Karpas-422 (cell line): ENCODE results near the gene LMO1. TPM values are rescaled to one million over a fixed set of nuclear protein-coding genes. Genes with fewer than 3 reads are reported as not detected.

ENCODE experiments used
- DNase-seq: peaks from one replicate; pipeline ENCODE4 v3.0.0-alpha.2; 2015
- H2AFZ ChIP-seq: fragments of 200-600 bp; sonication (generic); 2 replicates; pipeline ENCODE4 v1.6.1; 2014; ENCODE audit warnings: antibody characterized with exemption, low read length, mixed read lengths
- H3K27ac ChIP-seq: fragments of 200-600 bp; sonication (generic); 2 replicates; pipeline ENCODE4 v1.5.1; 2014; ENCODE audit warnings: mild to moderate bottlenecking, low read length, moderate library complexity
- H3K27me3 ChIP-seq: fragments of 200-600 bp; sonication (generic); 2 replicates; pipeline ENCODE4 v1.6.1; 2014; ENCODE audit warnings: low read length, mixed read lengths
- H3K36me3 ChIP-seq: fragments of 200-600 bp; sonication (generic); 2 replicates; pipeline ENCODE4 v1.6.1; 2014; ENCODE audit warnings: low read length, mixed read lengths; ENCODE audit not compliant: insufficient read depth
- H3K4me1 ChIP-seq: fragments of 200-600 bp; sonication (generic); 2 replicates; pipeline ENCODE4 v1.6.1; 2014; ENCODE audit warnings: mild to moderate bottlenecking, low read length, mixed read lengths
- H3K4me2 ChIP-seq: fragments of 200-600 bp; sonication (generic); 2 replicates; pipeline ENCODE4 v1.6.1; 2014; ENCODE audit warnings: low read length, low read depth, mild to moderate bottlenecking; ENCODE audit not compliant: poor library complexity, severe bottlenecking
- H3K4me3 ChIP-seq: fragments of 200-600 bp; sonication (generic); 2 replicates; pipeline ENCODE4 v1.5.1; 2014; ENCODE audit warnings: mild to moderate bottlenecking, antibody characterized with exemption, low read length, mixed read lengths
- H3K79me2 ChIP-seq: fragments of 200-600 bp; sonication (generic); 2 replicates; pipeline ENCODE4 v1.6.1; 2014; ENCODE audit warnings: mild to moderate bottlenecking, low read length, mixed read lengths
- H3K9ac ChIP-seq: fragments of 200-600 bp; sonication (generic); 2 replicates; pipeline ENCODE4 v1.6.0; 2014; ENCODE audit warnings: low read length
- H3K9me2 ChIP-seq: fragments of 200-600 bp; sonication (generic), shearing (Covaris generic); replicated peaks from 2 replicates; pipeline ENCODE4 v1.6.0; 2014; ENCODE audit warnings: mild to moderate bottlenecking, low read length, moderate library complexity; ENCODE audit not compliant: insufficient read depth
- H3K9me3 ChIP-seq: fragments of 300-700, 200-600 bp; sonication (generic); 2 replicates; pipeline ENCODE4 v1.6.1; 2014; ENCODE audit warnings: low read length, mixed read lengths
- H4K20me1 ChIP-seq: fragments of 200-600 bp; sonication (generic); 2 replicates; pipeline ENCODE4 v1.6.1; 2014; ENCODE audit warnings: mild to moderate bottlenecking, antibody characterized with exemption, low read length, low read depth; ENCODE audit not compliant: insufficient read depth
- total RNA-seq: library from RNA; depleted of rRNA; stranded (reverse); fragments of >200 nt; shearing (Covaris generic); gene quantifications from 2 replicates; pipeline ENCODE4 v1.2.3, GENCODE V29; 2014; ENCODE audit warnings: low replicate concordance

The LMO1 gene
- total RNA-seq, 1 experiment from 2014 or later, result not detected

DNA sequence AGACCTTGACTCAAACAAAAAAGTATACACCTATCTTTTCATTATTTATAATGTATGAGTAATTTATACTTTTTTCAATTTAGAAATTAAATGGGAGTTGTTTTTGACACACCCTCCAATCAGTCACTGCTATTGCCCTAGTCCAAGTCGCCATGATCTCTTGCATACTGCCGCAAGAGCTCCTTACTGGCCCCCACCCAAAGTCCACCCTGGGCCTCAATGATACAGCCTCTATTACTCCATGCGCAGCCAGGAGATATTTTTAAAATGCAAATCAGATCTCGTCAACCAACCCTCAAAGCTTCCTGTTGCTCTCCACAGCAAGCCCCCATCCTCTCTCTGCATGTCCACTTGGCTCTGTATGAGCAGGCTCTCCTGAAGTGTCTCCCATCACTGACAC is 12.8 kb upstream of the LMO1 start:
- H3K4me1 ChIP-seq, result no peaks in the 10 kb centered on the region

GRCh38 chr11:8273287-8273686 is 9.6 kb upstream of the LMO1 start:
- Histone ChIP-seq H2AFZ (no peak overlapping the region), H3K4me2 (no peak overlapping the region), H3K79me2 (no peaks in the 10 kb centered on the region), H3K9me2 (no peaks in the 10 kb centered on the region), H3K4me1 (no peaks in the 10 kb centered on the region), H3K4me3 (no peak overlapping the region), H4K20me1 (no peaks in the 10 kb centered on the region), H3K36me3 (no peaks in the 10 kb centered on the region), H3K9me3 (no peaks in the 10 kb centered on the region), H3K9ac (no peak overlapping the region), H3K27ac (no peak overlapping the region), H3K27me3 (no peaks in the 10 kb centered on the region)
- DNase-seq, result no peak

More for the DNA sequence above, 12.8 kb upstream of the LMO1 start:
- no peak overlapping the region for H3K4me2 ChIP-seq
- H3K9me3 ChIP-seq, result no peaks in the 10 kb centered on the region
- no peaks in the 10 kb centered on the region for H3K36me3 ChIP-seq
- H3K9me2 ChIP-seq, result no peaks in the 10 kb centered on the region
- no peak overlapping the region for H3K4me3 ChIP-seq
- no peak overlapping the region for H3K27ac ChIP-seq
- H3K27me3 ChIP-seq, result no peaks in the 10 kb centered on the region
- no peak for DNase-seq
- no peak overlapping the region for H2AFZ ChIP-seq
- no peaks in the 10 kb centered on the region for H3K79me2 ChIP-seq
- H3K9ac ChIP-seq, result no peak overlapping the region
- no peaks in the 10 kb centered on the region for H4K20me1 ChIP-seq

- no peaks in the 10 kb centered on the region for H3K27me3 ChIP-seq
- H3K4me2 ChIP-seq, result no peak overlapping the region
- H3K27ac ChIP-seq, result no peak overlapping the region
- no peak for DNase-seq
- no peaks in the 10 kb centered on the region for H3K9me3 ChIP-seq
- no peaks in the 10 kb centered on the region for H3K79me2 ChIP-seq
- H3K36me3 ChIP-seq, result no peaks in the 10 kb centered on the region
- H3K9me2 ChIP-seq, result no peaks in the 10 kb centered on the region
- H3K4me1 ChIP-seq, result no peaks in the 10 kb centered on the region
- H2AFZ ChIP-seq, result no peak overlapping the region
- no peak overlapping the region for H3K4me3 ChIP-seq
- H3K9ac ChIP-seq, result no peak overlapping the region
- no peaks in the 10 kb centered on the region for H4K20me1 ChIP-seq
These were observed 7.6 kb upstream of the LMO1 start for GRCh38 chr11:8271106-8271886.

DNA sequence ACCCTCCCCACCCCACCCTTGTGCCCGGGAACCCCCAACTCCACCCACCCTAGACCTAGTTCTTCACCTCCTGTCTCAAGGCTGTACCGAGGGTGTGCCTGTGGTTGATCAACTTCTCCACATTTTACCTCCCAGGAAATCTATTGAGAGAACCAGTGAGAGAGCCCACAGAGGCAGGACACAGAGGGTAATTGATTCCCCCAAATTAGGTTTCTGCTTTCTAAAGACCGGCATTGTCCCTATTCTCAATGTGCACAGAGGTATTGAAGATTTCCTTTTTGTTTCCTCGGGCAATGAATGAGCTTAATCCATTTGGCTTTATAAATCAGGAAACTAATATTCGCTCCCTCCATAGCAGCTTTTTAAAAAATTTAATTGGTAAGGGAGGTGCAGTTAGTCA is 6.0 kb upstream of the LMO1 start:
- Histone ChIP-seq H3K4me1 (no peaks in the 10 kb centered on the region), H4K20me1 (no peaks in the 10 kb centered on the region), H3K9me2 (no peaks in the 10 kb centered on the region), H2AFZ (no peak overlapping the region), H3K4me3 (no peak overlapping the region), H3K9ac (no peak overlapping the region), H3K79me2 (no peaks in the 10 kb centered on the region), H3K36me3 (no peaks in the 10 kb centered on the region), H3K27ac (no peak overlapping the region), H3K27me3 (no peaks in the 10 kb centered on the region), H3K9me3 (no peaks in the 10 kb centered on the region), H3K4me2 (no peak overlapping the region)
- DNase-seq, result no peak

GRCh38 chr11:8268530-8269400 is 5.1 kb upstream of the LMO1 start:
- Histone ChIP-seq H3K27me3 (no peaks in the 10 kb centered on the region), H3K4me1 (no peaks in the 10 kb centered on the region)

GRCh38 chr11:8267831-8268529 is 4.3 kb upstream of the LMO1 start:
- no peak for DNase-seq
- H3K4me3 ChIP-seq, result no peak overlapping the region
- H3K79me2 ChIP-seq, result no peaks in the 10 kb centered on the region
- H3K9me3 ChIP-seq, result no peaks in the 10 kb centered on the region
- no peak overlapping the region for H3K27ac ChIP-seq
- H3K4me1 ChIP-seq, result no peaks in the 10 kb centered on the region
- no peaks in the 10 kb centered on the region for H3K27me3 ChIP-seq
- H3K9me2 ChIP-seq, result no peaks in the 10 kb centered on the region
- no peaks in the 10 kb centered on the region for H3K36me3 ChIP-seq
- no peaks in the 10 kb centered on the region for H4K20me1 ChIP-seq
- no peak overlapping the region for H2AFZ ChIP-seq
- H3K9ac ChIP-seq, result no peak overlapping the region
- H3K4me2 ChIP-seq, result no peak overlapping the region

More at GRCh38 chr11:8268530-8269400, 5.1 kb upstream of the LMO1 start:
- Histone ChIP-seq H3K4me2 (no peak overlapping the region), H3K36me3 (no peaks in the 10 kb centered on the region), H3K9me2 (no peaks in the 10 kb centered on the region), H3K27ac (no peak overlapping the region), H3K79me2 (no peaks in the 10 kb centered on the region), H4K20me1 (no peaks in the 10 kb centered on the region), H3K4me3 (no peak overlapping the region), H3K9ac (no peak overlapping the region), H2AFZ (no peak overlapping the region), H3K9me3 (no peaks in the 10 kb centered on the region)
- no peak for DNase-seq

DNA sequence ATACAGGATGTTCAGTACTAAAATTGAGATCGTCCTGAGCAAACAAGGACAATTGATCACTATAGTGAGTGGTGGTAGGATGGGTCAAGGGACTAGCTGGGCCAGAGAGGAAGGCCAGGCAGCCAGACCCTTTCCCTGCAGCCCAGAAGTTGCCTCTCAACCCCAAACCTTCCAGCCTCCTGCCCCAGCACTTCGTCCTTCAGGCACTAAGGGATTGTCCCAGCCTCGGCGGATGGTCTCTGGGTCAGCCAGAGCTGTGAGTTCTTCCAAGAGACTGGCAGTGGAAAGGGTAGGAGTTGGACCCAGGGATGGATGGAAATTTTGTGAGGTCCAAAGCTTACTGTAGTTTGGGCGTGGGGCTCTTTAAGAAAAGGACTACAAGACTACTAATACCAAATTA is 3.6 kb upstream of the LMO1 start:
- Histone ChIP-seq H3K27me3 (no peaks in the 10 kb centered on the region), H3K4me2 (no peak overlapping the region)

More for the DNA sequence above, 3.6 kb upstream of the LMO1 start:
- Histone ChIP-seq H3K36me3 (no peaks in the 10 kb centered on the region), H3K27ac (no peak overlapping the region), H3K4me3 (no peak overlapping the region), H3K4me1 (no peaks in the 10 kb centered on the region), H3K9me3 (no peaks in the 10 kb centered on the region), H3K79me2 (no peaks in the 10 kb centered on the region), H2AFZ (no peak overlapping the region), H3K9ac (no peak overlapping the region), H3K9me2 (no peaks in the 10 kb centered on the region), H4K20me1 (no peaks in the 10 kb centered on the region)
- no peak for DNase-seq
